K562 (cell line): ENCODE measurements around the gene EYA3. TPM values are rescaled to one million over a fixed set of nuclear protein-coding genes. Genes with fewer than 3 reads are reported as not detected.
A peak's percentile ranks its signal among the peaks of the same experiment; 100 is the strongest.

Source experiments
- ATAC-seq: fragments of 200-7000 bp; cut with Tn5 transposase; 3 replicates; pipeline ENCODE4 v1.9.1; 2020; ENCODE audit warnings: moderate library complexity
- BruUV-seq: library from RNA; stranded (reverse); fragments of 400-500 nt; replicated peaks from 2 replicates; lab custom pipeline; 2021; lab: Mats Ljungman, UMichigan
- CTCF ChIA-PET: fragments of 300-600 bp; formaldehyde crosslinking; extraction: SDS; loops from one replicate; lab custom pipeline; 2021; ENCODE audit warnings: low intra/inter-chr PET ratio; lab: Yijun Ruan, JAX
- POLR2A ChIA-PET: fragments of 300-600, 350-650 bp; sonication (Branson Sonifier 250); formaldehyde crosslinking; extraction: SDS; loops from one replicate; lab custom pipeline; 2021; ENCODE audit warnings: antibody characterized with exemption, inconsistent platforms; lab: Yijun Ruan, JAX
- DNase-seq, 4 experiments: peaks; one replicate each; pipeline versions ENCODE4 v3.0.0 to v3.0.0-alpha.2; 2011 to 2018; ENCODE audit warnings: low spot score in 3 of 4, mixed read lengths in 3 of 4; ENCODE audit errors: extremely low read depth in 1 of 4
- FAIRE-seq: peaks from 2 replicates; lab custom pipeline; 2011; peaks lifted over from hg19 to GRCh38; lab: Jason Lieb, UNC
- H2AFZ ChIP-seq: 2 replicates; pipeline ENCODE4 v1.6.0; 2011; ENCODE audit warnings: low read depth, low read length, control low read depth, inconsistent platforms
- H3K27ac ChIP-seq: fragments of 200-600 bp; 3 replicates; pipeline ENCODE4 v1.8.0; 2011; ENCODE audit warnings: low read depth, mild to moderate bottlenecking, control low read depth, inconsistent platforms, low read length, moderate library complexity, mixed read lengths; ENCODE audit errors: extremely low read depth
- H3K27me3 ChIP-seq, 2 experiments: fragments of 300-600 bp in 1 of 2; 2 replicates in 1 of 2; 3 replicates in 1 of 2; pipeline versions ENCODE4 v1.6.0 to v1.8.0; 2011; ENCODE audit warnings: inconsistent platforms in 2 of 2, low read length in 2 of 2, mild to moderate bottlenecking in 1 of 2, mixed read lengths in 1 of 2, moderate library complexity in 1 of 2; ENCODE audit not compliant: control insufficient read depth in 2 of 2, insufficient read depth in 2 of 2
- H3K36me3 ChIP-seq: fragments of 300-600 bp; 3 replicates; pipeline ENCODE4 v1.8.0; 2011; ENCODE audit warnings: mild to moderate bottlenecking, low read length, inconsistent platforms; ENCODE audit not compliant: control insufficient read depth, insufficient read depth
- H3K4me1 ChIP-seq, 2 experiments: fragments of 200-600 bp in 1 of 2; replicated peaks in 1 of 2; 2 replicates in 1 of 2; 3 replicates in 1 of 2; pipeline versions ENCODE4 v1.5.1 to v1.8.0; 2011; ENCODE audit warnings: inconsistent platforms in 2 of 2, low read length in 2 of 2, mild to moderate bottlenecking in 1 of 2, mixed read lengths in 1 of 2, moderate library complexity in 1 of 2; ENCODE audit not compliant: control insufficient read depth in 2 of 2, insufficient read depth in 2 of 2
- H3K4me2 ChIP-seq: 2 replicates; pipeline ENCODE4 v1.6.1; 2011; ENCODE audit warnings: low read length, control low read depth, inconsistent platforms, mixed read lengths; ENCODE audit not compliant: insufficient read depth
- H3K4me3 ChIP-seq: fragments of 200-600 bp; sonication (generic), shearing (Covaris generic); 2 replicates; pipeline ENCODE4 v1.5.1; 2016; ENCODE audit warnings: control low read depth, inconsistent platforms
- H3K79me2 ChIP-seq: fragments of 200-600 bp; 3 replicates; pipeline ENCODE4 v1.8.0; 2011; ENCODE audit warnings: low read length, inconsistent platforms; ENCODE audit not compliant: control insufficient read depth, insufficient read depth
- H3K9ac ChIP-seq, 2 experiments: 2 replicates each; pipeline versions ENCODE4 v1.6.0 to v1.6.1; 2011; ENCODE audit warnings: low read depth in 2 of 2, low read length in 2 of 2, control low read depth in 1 of 2, inconsistent platforms in 1 of 2, mild to moderate bottlenecking in 1 of 2, mixed read lengths in 1 of 2; ENCODE audit not compliant: insufficient read depth in 1 of 2
- H3K9me1 ChIP-seq: one replicate; pipeline ENCODE4 v1.6.0; 2011; ENCODE audit warnings: inconsistent platforms, mild to moderate bottlenecking, low read length, moderate library complexity; ENCODE audit not compliant: control insufficient read depth, insufficient read depth
- H3K9me3 ChIP-seq: replicated peaks from 2 replicates; pipeline ENCODE4 v1.5.1; 2011; ENCODE audit warnings: low read depth, low read length, inconsistent platforms; ENCODE audit not compliant: control insufficient read depth, insufficient read depth
- H4K20me1 ChIP-seq: replicated peaks from 2 replicates; pipeline ENCODE4 v1.6.1; 2011; ENCODE audit warnings: low read length, inconsistent platforms, mixed read lengths; ENCODE audit not compliant: control insufficient read depth, insufficient read depth
- BRF1 ChIP-seq: IDR thresholded peaks from 3 replicates; pipeline ENCODE4 v1.6.1; 2011; ENCODE audit warnings: borderline replicate concordance, mild to moderate bottlenecking; ENCODE audit not compliant: insufficient read length; ENCODE audit errors: extremely low read depth
- CREB3L1 ChIP-seq: fragments of 450-650 bp; IDR thresholded peaks from 2 replicates; pipeline ENCODE4 v1.6.1; 2014; ENCODE audit warnings: low read depth, mild to moderate bottlenecking, moderate library complexity, borderline replicate concordance
- CUX1 ChIP-seq: fragments of 200-800 bp; sonication (Bioruptor generic); IDR thresholded peaks from 2 replicates; pipeline ENCODE4 v1.6.1; 2016; ENCODE audit warnings: missing genetic modification characterization, missing compliant biosample characterization
- POLR3G ChIP-seq: IDR thresholded peaks from 2 replicates; pipeline ENCODE4 v1.6.1; 2011; ENCODE audit not compliant: insufficient read length, insufficient replicate concordance; ENCODE audit errors: extremely low read depth
- ZMIZ1 ChIP-seq, 2 experiments: fragments of 150-350 bp in 1 of 2; IDR thresholded peaks; 2 replicates each; pipeline ENCODE4 v1.6.1; 2012 to 2016; ENCODE audit warnings: low read depth in 2 of 2, low read length in 2 of 2, mild to moderate bottlenecking in 1 of 2, moderate library complexity in 1 of 2
- WGBS: fragments of 100-300 bp; shearing (Covaris generic); methylation state at CpG from one replicate; pipeline ENCODE4 v1.1.6; 2016; ENCODE audit warnings: low coverage, mixed read lengths; ENCODE audit not compliant: insufficient coverage; ENCODE audit errors: missing lambda C conversion rate; 5-methylcytosine and 5-hydroxymethylcytosine counted together
- in situ Hi-C: fragments of 300-500 bp; cut with MboI; formaldehyde crosslinking; loops from 4 replicates; pipeline ENCODE4 v1.15.0; 2018; ENCODE audit warnings: inconsistent platforms, mixed read lengths
- intact Hi-C: fragments of 100-400 bp; cut with micrococcal nuclease; formaldehyde crosslinking; loops from 2 replicates; pipeline ENCODE4 v1.14.2; 2022
- polyA plus RNA-seq, 8 experiments: library from polyadenylated mRNA; depleted of rRNA in 4 of 8; stranded (reverse) in 5 of 8; unstranded in 3 of 8; fragments of >200 nt; fragmentation: Nextera tagmentation in 2 of 8; fragmentation: Illumina TruSeq in 1 of 8; extraction: Ambion mirVana in 2 of 8; extraction: Trizol in 1 of 8; gene quantifications; 2 replicates each; pipeline versions ENCODE4 v1.2.1 to v1.2.3, GENCODE V29; 2011 to 2014; ENCODE audit warnings: inconsistent platforms in 1 of 8, missing spikeins in 1 of 8
- total RNA-seq, 7 experiments: library from RNA; depleted of rRNA in 6 of 7; stranded (reverse); fragments of >200 nt in 6 of 7; fragmentation: Illumina TruSeq in 2 of 7; extraction: Trizol in 2 of 7; gene quantifications; 2 replicates each; pipeline versions ENCODE4 v1.2.1 to v1.2.3, GENCODE V29; 2011 to 2021; ENCODE audit warnings: low replicate concordance in 1 of 7

The EYA3 gene
- total and polyA plus RNA-seq, 9 of the 15 experiments (the other 6 are each of a cell fraction or from before 2014, with no cell fraction given), result 21.7 to 64.0 (median 43.6) TPM

DNA sequence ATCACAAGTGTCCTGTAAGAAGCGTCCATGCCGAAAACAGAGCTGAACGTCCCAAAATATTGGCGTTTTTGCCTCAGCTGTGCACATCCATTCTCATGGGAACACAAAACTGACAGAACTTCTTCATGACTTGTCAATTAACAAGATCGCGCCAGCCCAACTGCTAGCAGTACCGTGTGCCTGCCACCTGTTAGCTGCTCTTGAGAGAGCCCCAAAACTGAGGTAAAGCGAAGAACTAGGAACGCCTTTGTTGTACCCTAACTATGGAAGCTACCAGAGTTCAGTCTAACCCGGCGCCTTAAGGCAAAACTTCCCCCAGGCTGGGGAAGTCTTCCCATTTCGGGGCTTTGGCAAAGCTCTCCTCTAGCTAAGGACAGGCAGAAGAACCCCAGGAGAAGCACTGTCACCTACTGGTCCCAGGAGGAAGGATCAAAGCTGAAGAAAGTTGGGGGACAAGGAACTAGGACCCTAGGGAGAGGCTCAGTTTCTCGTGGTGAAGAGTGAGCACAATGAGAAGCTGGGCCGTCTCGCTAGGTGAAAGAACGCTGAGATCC is 719 bp downstream of the EYA3 start:
- ChIA-PET CTCF (interaction anchor here (1.1 to 5.4 kb wide), 2 partner anchors 12 to 121 kb away, joined by 3 to 81 read pairs; no protein-coding TSS in a partner anchor), POLR2A (interaction anchor here (0.5 to 3.4 kb wide), 24 partner anchors 9 to 1093 kb away, joined by 3 to 31 read pairs (median 4); no protein-coding TSS in a partner anchor)
- H3K4me3 ChIP-seq, result peak overlapping the region; percentile 76
- peaks cover 9% of the 10 kb centered on the region for H3K36me3 ChIP-seq
- peak overlapping the region; percentile 97 to 98 for H3K9ac ChIP-seq
- no peak for FAIRE-seq
- H3K4me2 ChIP-seq, result peak overlapping the region; percentile 97
- peak overlapping the region; percentile 90 for H3K27ac ChIP-seq
- ATAC-seq, result peak; percentile 52
- H3K9me3 ChIP-seq, result no peaks in the 10 kb centered on the region
- H2AFZ ChIP-seq, result peak overlapping the region; percentile 98
- peaks cover 12 to 14% of the 10 kb centered on the region in 2 experiments for H3K4me1 ChIP-seq
- in situ Hi-C loops (no loop called here), intact Hi-C loops (loop anchor here (1.0 to 5.0 kb wide), 2 partner anchors 50 to 147 kb away; no protein-coding TSS in a partner anchor)
- no peaks in the 10 kb centered on the region for H3K9me1 ChIP-seq
- BruUV-seq, result no TSS peak
- WGBS, result 1% methylated on average over 16 of the region's 16 CpGs
- H3K79me2 ChIP-seq, result peaks cover 56% of the 10 kb centered on the region
- H3K27me3 ChIP-seq, result no peaks in the 10 kb centered on the region
- peak in 3 of 4 experiments; percentile 55 to 69 (median 63) for DNase-seq
- no peaks in the 10 kb centered on the region for H4K20me1 ChIP-seq
- no peak for TF ChIP-seq BRF1
- no peak for TF ChIP-seq CUX1 (CRISPR knock-in tag)
- no peak for TF ChIP-seq CREB3L1
- no peak for TF ChIP-seq ZMIZ1 (IDR thresholded peaks at IDR 0.05; ENCODE audit: low read depth in 2 of 2, low read length in 2 of 2)
- no peak for TF ChIP-seq POLR3G
